ENCODE results near the gene MCCC2.
A peak's percentile ranks its signal among the peaks of the same experiment; 100 is the strongest.
"Not testable (repeated sequence)": the region's sequence is repeated elsewhere in the genome, so short reads cannot be mapped to it uniquely, and the experiment has no call there.

The MCCC2 gene

DNA sequence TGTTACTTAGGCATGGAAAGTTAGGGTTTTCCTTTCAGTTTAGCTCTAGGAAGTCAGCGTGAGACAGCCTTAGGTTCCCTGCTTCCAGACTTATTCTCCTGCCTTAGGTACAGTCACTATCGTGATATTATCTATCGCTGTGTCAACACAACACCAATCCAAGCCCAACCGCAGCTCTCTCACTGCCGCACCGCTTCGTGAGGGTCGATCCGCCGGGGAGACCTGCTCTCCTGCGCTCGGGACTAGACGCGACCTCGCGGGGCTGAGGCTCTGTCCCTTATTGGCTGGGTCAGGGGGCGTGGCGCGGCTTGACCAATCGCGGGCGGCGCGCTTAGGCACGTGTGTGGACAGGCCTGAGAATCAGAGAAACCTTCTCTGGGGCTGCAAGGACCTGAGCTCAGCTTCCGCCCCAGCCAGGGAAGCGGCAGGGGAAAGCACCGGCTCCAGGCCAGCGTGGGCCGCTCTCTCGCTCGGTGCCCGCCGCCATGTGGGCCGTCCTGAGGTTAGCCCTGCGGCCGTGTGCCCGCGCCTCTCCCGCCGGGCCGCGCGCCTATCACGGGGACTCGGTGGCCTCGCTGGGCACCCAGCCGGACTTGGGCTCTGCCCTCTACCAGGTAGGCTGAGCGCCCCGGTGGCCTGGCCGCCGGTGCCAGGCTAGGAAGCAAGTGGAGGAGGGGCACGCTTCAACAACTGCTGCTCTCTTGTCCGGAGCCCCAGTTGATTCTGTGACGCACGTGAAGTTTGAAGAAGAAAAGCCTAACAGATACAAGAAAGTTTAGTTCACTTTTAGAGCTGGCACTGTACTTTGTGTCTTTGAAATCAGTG lies at the start of gene MCCC2:
TSS of gene MCCC2 (plus strand) at position 400 of the 825 bp plus-strand sequence. CDS start at position 486, 86 bp downstream.
- peak; percentile 91 for DNase-seq (ENCODE audit: low read depth)

DNA sequence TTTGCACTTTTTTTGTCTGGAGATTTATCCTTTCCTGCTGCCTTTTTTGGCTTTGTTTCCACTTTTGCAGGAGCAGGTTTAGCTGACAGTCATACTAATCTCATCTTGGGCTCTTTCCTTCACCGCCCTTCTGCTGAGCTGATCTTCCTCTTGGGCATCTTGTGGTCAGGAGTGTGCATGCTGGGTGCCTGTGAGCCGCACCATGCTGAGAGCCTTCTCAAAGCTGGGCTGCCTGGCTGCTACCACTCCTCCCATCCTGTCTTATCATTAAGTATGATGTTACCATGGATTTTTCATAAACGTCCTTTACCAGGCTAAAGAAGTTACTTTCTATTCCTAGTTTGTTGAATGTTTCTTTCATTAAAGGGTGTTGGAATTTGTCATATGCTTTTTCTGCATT lies 49.5 kb upstream of the MCCC2 start:
- DNase-seq (ENCODE audit: low read depth) = no peak

DNA sequence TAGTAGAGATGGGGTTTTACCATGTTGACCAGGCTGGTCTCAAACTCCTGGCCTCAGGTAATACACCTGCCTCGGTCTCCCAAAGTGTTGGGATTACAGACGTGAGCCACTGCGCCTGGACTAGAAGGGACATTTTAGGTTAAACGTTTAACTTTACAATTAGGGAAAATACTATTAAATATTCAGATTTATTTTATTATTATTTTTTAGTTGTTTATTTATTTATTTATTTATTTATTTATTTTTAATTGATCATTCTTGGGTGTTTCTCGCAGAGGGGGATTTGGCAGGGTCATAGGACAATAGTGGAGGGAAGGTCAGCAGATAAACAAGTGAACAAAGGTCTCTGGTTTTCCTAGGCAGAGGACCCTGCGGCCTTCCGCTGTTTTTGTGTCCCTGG lies 36.3 kb upstream of the MCCC2 start:
- DNase-seq (ENCODE audit: low read depth) = not testable (repeated sequence)

DNA sequence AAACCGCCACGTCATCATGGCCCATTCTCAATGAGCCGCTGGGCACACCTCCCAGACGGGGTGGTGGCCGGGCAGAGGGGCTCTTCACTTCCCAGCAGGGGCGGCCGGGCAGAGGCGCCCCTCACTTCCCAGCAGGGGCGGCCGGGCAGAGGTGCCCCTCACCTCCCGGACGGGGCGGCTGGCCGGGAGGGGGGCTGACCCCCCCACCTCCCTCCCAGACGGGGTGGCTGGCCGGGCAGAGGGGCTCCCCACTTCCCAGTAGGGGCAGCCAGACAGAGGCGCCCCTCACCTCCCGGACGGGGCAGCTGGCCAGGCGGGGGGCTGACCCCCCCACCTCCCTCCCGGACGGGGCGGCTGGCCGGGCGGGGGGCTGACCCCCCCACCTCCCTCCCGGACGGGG lies 35.6 kb upstream of the MCCC2 start:
- not testable (repeated sequence) for DNase-seq (ENCODE audit: low read depth)

DNA sequence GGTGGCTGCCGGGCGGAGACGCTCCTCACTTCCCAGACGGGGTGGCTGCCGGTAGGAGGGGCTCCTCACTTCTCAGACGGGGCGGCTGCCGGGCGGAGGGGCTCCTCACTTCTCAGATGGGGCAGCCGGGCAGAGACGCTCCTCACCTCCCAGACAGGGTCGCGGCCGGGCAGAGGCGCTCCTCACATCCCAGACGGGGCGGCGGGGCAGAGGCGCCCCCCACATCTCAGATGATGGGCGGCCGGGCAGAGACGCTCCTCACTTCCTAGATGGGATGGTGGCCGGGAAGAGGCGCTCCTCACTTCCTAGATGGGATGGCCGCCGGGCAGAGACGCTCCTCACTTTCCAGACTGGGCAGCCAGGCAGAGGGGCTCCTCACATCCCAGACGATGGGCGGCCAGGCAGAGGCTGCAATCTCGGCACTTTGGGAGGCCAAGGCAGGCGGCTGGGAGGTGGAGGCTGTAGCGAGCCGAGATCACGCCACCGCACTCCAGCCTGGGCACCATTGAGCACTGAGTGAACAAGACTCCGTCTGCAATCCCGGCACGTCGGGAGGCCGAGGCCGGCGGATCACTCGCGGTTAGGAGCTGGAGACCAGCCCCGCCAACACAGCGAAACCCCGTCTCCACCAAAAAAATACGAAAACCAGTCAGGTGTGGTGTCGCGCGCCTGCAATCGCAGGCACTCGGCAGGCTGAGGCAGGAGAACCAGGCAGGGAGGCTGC lies 35.0 kb upstream of the MCCC2 start:
- DNase-seq (ENCODE audit: low read depth) = not testable (repeated sequence)

DNA sequence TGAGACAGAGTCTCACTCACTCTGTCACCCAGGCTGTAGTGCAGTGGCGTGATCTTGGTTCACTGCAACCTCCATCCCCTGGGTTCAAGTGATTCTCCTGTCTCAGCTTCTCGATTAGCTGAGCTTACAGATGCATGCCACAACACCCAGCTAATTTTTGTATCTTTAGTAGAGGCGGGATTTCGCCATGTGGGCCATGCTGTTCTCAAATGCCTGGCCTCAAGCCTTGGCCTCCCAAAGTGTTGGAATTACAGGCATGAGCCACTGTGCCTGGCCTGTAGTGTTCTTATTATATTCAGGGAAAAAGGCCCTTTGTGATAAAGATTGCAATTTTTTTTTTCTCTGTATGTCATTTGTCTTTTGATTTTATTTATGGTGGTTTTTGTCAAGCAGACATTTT lies 24.0 kb upstream of the MCCC2 start:
- DNase-seq (ENCODE audit: low read depth) = no peak

DNA sequence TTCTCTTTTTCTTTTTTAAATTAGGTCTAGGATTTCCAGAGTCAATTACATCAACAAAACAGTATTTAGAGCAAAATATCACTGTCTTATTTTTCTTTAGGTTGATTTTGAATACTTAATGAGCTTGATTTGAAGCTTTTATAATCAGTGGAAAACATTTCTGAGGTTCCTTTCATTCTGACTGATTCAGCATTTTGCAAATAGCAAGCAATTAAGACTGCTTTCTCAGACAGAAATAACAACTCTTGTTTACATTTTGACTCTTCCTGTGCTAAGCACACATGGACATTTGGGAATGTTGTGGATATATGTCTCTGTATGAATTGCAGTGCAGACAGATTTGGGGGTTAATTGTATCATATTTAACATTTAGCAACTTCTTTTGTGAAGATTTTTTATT lies 22.2 kb upstream of the MCCC2 start:
- DNase-seq (ENCODE audit: low read depth) = no peak

DNA sequence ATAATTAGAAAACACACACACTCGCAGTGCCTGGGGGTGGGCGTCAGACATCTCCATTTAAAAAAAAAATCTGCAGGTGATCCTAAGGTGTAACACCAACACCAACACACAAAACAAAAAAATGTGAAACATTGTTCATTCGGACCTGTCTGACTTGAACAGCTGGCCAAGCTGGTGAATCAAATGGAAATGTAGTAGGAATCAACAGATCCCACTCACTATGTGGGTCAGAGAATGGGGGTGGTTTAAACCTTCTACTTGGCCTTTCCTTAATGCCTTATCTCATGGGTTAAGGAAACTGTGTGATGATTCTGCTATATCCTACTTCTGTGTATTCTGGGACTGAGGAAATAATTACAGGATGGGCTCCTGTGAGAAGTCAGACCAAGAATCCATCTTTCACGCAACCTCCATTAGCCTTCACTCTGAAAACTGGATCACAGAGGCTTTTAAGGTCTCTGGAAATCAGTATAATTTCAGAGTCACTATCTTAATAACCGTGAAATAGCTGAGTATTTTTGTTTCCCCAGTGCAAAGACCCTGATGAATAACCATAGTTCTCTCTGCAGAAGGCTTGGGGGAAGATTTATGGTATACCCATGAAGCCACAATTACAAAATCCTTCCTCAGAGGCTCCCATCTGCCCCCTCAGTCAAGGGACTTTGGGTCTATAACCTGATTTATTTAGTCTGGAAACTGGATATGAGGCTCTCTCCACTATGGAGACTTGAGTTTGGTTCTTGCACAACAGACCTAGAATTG lies 17.2 kb upstream of the MCCC2 start:
- DNase-seq (ENCODE audit: low read depth) = no peak

DNA sequence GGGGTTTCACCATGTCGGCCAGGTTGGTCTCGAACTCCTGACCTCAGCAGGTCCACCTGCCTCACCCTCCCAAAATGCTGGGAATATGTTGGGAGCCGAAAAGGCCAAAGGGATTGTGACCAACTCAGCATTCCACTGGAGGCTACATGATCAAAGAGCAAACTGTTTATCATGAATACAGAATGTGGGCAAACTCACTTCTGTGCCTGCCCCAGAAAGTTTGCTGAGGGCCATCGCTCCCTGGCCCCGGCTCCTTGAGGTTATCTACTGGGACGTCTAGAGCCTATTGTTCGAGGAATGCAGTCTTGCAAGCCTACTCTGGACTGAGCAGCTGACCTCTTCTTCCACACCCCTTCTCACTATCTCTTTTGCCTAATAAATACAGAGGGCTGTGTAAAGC lies 15.3 kb upstream of the MCCC2 start:
- DNase-seq (ENCODE audit: low read depth) = not testable (repeated sequence)

DNA sequence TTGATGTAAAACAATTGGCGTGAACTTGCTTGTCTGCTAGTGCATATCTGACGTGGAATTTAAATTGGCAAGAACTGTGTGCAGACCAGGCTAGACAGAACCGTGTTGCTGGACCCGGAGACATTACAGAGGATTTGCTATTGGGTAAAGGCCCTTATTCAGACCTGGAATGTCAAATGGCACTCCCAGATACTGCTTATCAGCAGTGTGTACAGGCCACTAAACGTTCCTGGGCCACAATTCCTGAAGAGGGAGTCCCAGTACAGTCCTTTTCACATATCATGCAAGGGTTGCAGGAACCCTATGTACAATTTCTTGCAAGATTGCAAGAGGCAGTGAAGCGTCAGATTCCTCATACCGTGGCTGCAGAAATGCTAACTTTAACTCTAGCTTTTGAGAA lies 13.5 kb upstream of the MCCC2 start:
- no peak for DNase-seq (ENCODE audit: low read depth)

DNA sequence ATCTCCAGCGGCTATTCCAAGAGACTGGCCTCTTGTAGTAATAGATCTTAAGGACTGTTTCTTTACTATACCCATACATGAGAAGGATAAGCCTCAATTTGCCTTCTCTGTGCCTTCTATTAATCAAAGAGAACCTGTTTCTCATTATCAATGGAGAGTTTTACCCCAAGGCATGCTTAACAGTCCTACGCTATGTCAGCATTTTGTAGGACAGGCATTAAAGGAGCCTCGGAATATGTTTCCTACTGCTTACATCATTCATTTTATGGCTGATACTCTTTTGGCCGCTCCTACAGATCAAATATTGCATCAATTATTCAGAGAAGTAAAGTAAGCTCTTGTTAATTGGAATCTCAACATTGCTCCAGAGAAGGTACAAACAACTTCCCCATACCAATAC lies 11.6 kb upstream of the MCCC2 start:
- not testable (repeated sequence) for DNase-seq (ENCODE audit: low read depth)

DNA sequence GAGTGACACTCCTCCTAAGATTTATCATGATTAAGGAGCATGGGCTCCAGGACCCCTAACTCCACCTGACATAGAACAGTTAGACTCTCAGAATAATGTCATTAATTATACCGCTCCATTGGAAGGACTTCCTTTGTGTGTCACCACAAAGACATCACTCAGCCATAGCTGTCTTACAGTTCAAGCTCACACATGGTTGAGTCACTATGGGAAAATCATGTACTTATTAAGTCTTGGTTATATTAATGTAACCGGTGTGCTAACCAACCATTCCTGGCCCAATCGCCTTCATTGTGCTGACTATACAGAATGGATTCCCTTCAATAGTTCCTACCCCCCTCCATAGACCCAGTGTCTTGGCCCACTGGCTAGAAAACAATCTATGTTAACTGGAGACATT lies 10.9 kb upstream of the MCCC2 start:
- no peak for DNase-seq (ENCODE audit: low read depth)

DNA sequence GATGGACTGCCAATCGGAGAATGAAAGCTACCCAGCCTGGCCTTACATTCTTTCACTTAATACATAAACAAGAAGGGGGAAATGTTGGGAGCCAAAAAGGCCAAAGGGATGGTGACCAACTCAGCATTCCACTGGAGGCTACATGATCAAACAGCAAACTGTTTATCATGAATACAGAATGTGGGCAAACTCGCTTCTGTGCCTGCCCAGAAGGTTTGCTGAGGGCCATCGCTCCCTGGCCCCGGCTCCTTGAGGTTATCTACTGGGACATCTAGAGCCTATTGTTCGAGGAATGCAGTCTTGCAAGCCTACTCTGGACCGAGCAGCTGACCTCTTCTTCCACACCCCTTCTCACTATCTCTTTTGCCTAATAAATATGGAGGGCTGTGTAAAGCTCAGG lies 9.3 kb upstream of the MCCC2 start:
- not testable (repeated sequence) for DNase-seq (ENCODE audit: low read depth)

DNA sequence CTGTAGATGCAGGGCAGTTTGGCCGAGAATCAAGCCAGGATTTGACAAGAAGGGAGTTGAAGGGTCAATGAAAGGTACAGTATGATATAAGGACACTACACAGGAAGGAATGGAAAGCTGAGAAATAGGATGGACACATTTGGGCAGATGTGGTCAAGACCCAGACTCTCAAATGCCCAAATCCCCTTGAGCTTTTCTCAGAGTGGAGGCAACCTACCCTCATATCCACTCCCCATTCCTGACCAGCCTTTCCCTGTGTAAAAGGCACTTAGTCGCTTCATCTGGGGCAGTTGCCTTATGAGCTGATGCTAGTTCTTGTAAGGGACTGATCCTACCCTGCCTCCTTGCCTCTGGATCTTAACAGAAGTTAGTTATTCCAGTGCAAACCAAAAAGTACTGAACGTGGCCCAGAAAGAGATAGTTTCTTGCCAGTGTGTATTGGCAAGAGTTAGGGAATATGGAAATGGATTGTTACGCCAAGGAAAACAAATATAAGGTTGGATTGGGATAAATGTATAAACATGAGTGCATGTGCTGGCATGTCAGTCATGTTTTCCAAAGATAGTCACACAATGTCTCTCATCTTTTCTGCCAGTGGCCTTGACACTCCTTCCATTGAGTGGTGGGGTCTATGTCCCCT lies 4.1 kb upstream of the MCCC2 start:
- no peak for DNase-seq (ENCODE audit: low read depth)

DNA sequence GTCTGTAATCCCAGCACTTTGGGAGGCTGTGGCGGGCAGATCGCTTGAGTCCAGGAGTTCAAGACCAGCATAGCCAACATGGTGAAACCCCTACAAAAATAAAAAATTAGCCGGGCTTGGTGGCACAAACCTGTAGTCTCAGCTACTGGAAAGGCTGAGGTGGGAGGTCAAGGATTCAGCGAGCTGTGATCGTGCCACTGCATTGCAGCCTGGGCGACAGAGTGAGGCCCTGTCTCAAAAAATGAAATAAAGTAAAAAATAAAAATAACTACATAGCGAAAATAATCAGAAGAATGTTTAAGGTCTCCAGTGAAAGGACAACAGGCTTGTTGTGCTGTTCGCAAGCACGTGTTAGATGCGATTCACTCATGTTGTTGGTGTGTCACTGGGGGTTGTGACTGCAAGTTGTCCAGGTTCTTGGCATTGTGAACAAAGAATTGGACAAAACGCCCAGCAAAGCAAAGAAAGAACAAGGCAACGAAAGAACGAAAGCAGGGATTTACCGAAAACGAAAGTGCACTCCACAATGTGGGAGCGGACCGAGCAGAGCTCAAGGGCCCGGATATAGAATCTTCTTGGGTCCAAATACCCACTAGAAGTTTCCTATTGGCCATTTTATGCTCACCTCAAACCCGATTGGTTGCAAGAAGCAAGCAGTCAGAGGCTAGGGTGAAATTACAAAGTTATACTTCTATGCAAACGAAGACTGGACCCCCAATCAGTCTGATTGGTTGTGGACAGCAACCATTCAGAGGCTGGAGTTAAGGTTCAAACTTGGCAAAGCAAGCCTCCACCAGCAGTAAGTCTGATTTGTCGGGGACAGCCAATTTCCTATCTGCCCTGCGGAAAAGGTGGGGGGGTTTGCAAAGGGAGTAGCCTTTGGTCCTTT lies 844 bp upstream of the MCCC2 start:
- no peak for DNase-seq (ENCODE audit: low read depth)

DNA sequence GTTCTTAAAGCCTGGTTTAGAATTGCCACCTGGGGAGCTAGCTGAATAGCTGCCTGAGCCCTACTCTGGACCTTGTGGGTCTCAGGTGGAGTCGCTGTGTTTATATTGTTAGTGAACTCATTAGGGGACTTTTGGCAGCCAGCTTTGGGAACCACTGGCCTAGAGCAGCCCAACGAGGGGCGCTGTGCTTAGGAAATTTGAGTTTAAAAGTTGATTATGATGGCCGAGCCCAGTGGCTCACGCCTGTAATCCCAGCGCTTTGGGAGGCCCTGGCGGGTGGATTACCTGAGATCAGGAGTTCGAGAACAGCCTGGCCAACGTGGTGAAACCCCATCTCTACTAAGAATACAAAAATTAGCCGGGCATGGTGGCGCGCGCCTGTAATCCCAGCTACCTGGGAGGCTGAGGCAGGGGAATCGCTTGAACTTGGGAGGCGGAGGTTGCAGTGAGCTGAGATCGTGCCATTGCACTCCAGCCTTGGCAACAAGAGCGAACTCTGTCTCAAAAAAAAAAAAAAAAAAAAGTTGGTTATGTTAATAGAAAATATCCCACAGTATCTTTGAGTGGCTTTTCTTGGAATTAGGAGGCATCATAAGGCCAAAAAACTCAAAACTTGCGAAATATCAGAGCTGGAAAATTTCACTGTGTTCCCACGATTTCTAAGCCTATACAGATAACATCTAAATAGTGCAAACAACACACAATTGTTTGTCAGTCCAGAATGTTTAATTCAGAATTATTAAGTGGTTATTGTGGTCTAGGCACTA lies 809 bp downstream of the MCCC2 start:
- DNase-seq (ENCODE audit: low read depth) = no peak

DNA sequence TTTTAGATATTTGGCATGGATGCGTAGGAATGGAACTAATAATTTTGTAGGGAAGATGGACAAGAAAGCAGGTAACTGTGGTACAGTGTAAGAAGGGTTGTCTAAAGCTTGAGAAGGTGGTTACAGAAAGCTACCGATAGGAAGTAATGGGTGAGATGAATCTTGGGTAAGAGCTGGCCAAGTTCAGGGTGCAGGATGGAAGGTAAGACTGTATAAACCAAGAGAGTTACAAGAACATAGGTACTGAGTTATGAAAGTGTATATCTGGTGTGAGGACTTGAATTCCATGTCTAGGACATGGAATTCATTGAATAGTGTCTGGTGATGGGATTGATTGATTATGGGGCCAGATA lies 1.4 kb downstream of the MCCC2 start:
- no peak for DNase-seq (ENCODE audit: low read depth)

DNA sequence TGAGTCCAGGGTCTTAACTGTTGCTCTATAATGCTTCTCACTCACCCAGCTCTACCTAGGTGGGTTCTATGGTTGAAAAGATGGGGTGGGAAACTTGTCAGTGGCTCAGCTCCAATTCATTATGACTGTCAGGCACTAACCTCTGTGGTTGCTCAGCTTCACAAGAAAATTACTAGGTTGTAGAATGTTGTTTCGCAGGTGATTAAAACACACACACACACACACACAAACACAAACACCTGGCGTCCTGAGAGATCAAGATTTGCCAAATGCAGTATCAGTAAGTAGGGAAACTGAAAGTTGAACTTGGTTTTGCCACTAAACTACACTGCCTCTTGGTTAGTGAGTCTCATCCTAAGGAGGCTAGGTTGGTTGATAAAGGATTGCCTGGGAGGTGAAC lies 2.8 kb downstream of the MCCC2 start:
- no peak for DNase-seq (ENCODE audit: low read depth)

DNA sequence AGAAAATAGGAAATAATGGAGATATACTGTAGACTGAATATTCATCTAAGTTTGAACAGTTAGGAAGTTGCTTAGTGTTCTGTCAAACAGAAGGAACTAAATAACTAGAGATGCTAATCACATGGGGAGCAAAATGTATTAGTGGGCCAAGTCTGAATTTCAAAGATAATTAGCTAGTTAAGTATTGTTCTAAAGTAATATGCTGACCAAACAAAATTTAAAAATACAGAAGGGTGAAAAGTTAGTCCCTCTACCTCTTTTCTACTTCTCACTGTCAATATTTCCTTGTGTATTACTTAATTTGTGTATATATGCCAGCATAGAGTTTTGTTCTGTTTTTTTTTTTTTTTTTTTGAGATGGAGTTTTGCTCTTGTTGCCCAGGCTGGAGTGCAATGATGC lies 4.0 kb downstream of the MCCC2 start:
- no peak for DNase-seq (ENCODE audit: low read depth)

DNA sequence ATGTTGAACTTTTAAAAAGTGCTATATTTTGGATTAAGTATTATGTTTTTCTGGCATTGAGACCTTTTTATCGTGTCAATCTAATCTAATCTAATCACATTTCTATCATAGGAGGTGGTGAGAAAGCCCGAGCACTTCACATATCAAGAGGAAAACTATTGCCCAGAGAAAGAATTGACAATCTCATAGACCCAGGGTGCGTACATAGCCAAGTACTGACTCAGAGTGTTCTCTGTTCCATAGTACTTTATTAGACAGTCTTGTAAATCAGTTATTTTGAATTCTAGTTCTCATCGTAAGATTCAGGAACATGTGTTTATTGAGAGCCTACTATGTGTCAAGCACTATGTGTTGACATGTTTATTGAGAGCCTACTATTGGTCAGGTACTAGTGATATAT lies 9.0 kb downstream of the MCCC2 start:
- no peak for DNase-seq (ENCODE audit: low read depth)

DNA sequence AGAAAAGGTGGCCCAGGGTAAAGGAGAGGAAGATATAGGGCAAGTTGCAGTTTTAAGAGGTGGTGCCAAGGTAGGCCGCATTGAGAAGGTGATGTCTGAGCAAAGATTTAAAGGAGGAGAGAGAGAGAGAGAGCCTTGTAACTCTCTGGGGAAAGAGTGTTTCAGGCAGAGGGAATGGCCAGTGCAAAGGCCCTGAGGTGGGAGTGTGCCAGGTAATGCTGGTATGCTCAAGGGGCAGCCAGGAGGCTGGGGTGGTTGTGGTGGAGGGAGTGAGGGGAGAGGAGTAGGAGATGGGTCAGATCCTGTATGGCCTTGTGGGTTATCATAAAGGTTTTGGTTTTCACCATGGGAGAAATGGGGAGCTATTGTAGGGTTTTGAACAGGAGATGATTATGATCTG lies 9.9 kb downstream of the MCCC2 start:
- no peak for DNase-seq (ENCODE audit: low read depth)

All from stimulated activated CD8-positive, alpha-beta memory T cell treated with anti-CD3 and anti-CD28 coated beads, Interleukin-12 subunit alpha, Interleukin-12 subunit beta, amount 100 ng/mL, for 4 hours (primary cell).